GM12878 (cell line): ENCODE data around the gene NFATC1. TPM values are rescaled to one million over a fixed set of nuclear protein-coding genes. Genes with fewer than 3 reads are reported as not detected.

Experiments used
- ATAC-seq: fragments of 200-7000 bp; cut with Tn5 transposase; 3 replicates; pipeline ENCODE4 v1.9.1; 2020; ENCODE audit warnings: mild to moderate bottlenecking, moderate library complexity
- BruUV-seq: library from RNA; stranded (reverse); fragments of 400-500 nt; replicated peaks from 2 replicates; lab custom pipeline; 2021; lab: Mats Ljungman, UMichigan
- CTCF ChIA-PET: fragments of 300-600 bp; sonication (Branson Sonifier 250); formaldehyde crosslinking; extraction: SDS; loops from one replicate; lab custom pipeline; 2021; ENCODE audit warnings: inconsistent platforms; lab: Yijun Ruan, JAX
- POLR2A ChIA-PET: fragments of 350-600 bp; formaldehyde crosslinking; extraction: SDS; loops from one replicate; lab custom pipeline; 2021; ENCODE audit warnings: inconsistent platforms; lab: Charles Lee
- RAD21 ChIA-PET: fragments of 300-600 bp; sonication (Branson Sonifier 250); formaldehyde crosslinking; loops from one replicate; lab custom pipeline; 2023; ENCODE audit warnings: antibody characterized with exemption; ENCODE audit not compliant: unreplicated experiment; lab: Charles Lee
- SMC1A ChIA-PET: fragments of 300-600 bp; sonication (Branson Sonifier 250); formaldehyde crosslinking; loops from one replicate; lab custom pipeline; 2023; ENCODE audit not compliant: unreplicated experiment, uncharacterized antibody; lab: Charles Lee
- DNase-seq: peaks from one replicate; pipeline ENCODE4 v3.0.0-alpha.2; 2011; ENCODE audit warnings: low read depth, low spot score
- FAIRE-seq: peaks from 3 replicates; lab custom pipeline; 2011; peaks lifted over from hg19 to GRCh38; lab: Jason Lieb, UNC
- H2AFZ ChIP-seq: 2 replicates; pipeline ENCODE4 v1.6.0; 2011; ENCODE audit warnings: low read depth, low read length, control low read depth; ENCODE audit not compliant: control insufficient read depth
- H3K27ac ChIP-seq: 2 replicates; pipeline ENCODE4 v1.5.1; 2011; ENCODE audit warnings: control low read depth; ENCODE audit not compliant: control insufficient read depth, insufficient read depth
- H3K27me3 ChIP-seq, 2 experiments: replicated peaks in 1 of 2; 2 replicates each; pipeline versions ENCODE4 v1.6.0 to v1.6.1; 2011; ENCODE audit warnings: low read length in 1 of 2; ENCODE audit not compliant: control insufficient read depth in 2 of 2, insufficient read depth in 2 of 2
- H3K36me3 ChIP-seq, 2 experiments: 2 replicates each; pipeline ENCODE4 v1.5.1; 2011; ENCODE audit warnings: low read length in 1 of 2; ENCODE audit not compliant: control insufficient read depth in 2 of 2, insufficient read depth in 2 of 2
- H3K4me1 ChIP-seq: 2 replicates; pipeline ENCODE4 v1.6.1; 2011; ENCODE audit warnings: mild to moderate bottlenecking, low read length, moderate library complexity, mixed read lengths; ENCODE audit not compliant: control insufficient read depth, insufficient read depth
- H3K4me2 ChIP-seq: 2 replicates; pipeline ENCODE4 v1.6.0; 2011; ENCODE audit warnings: control low read depth; ENCODE audit not compliant: control insufficient read depth, insufficient read depth
- H3K4me3 ChIP-seq: fragments of 200-600 bp; sonication (generic); 2 replicates; pipeline ENCODE4 v1.5.1; 2016
- H3K79me2 ChIP-seq: 2 replicates; pipeline ENCODE4 v1.6.0; 2011; ENCODE audit warnings: low read length; ENCODE audit not compliant: control insufficient read depth, insufficient read depth
- H3K9ac ChIP-seq: 2 replicates; pipeline ENCODE4 v1.8.0; 2011; ENCODE audit warnings: low read length, control low read depth, mixed read lengths; ENCODE audit not compliant: control insufficient read depth, insufficient read depth
- H3K9me3 ChIP-seq: replicated peaks from 3 replicates; pipeline ENCODE4 v1.5.1; 2011; ENCODE audit warnings: mild to moderate bottlenecking, low read length; ENCODE audit not compliant: control insufficient read depth, insufficient read depth
- H4K20me1 ChIP-seq: 2 replicates; pipeline ENCODE4 v1.6.0; 2011; ENCODE audit not compliant: control insufficient read depth, insufficient read depth
- IKZF1 ChIP-seq: fragments of 450-650 bp; conservative IDR thresholded peaks from 2 replicates; pipeline ENCODE4 v1.6.1; 2017; ENCODE audit warnings: antibody characterized with exemption, mild to moderate bottlenecking
- NR2C2 ChIP-seq: IDR thresholded peaks from 2 replicates; pipeline ENCODE4 v1.6.1; 2011; ENCODE audit warnings: borderline replicate concordance, low read depth; ENCODE audit not compliant: control insufficient read depth, insufficient read length
- PAX5 ChIP-seq: IDR thresholded peaks from 2 replicates; pipeline ENCODE4 v1.6.1; 2011; ENCODE audit warnings: low read depth, low read length, borderline replicate concordance
- RAD51 ChIP-seq: fragments of 450-650 bp; IDR thresholded peaks from 2 replicates; pipeline ENCODE4 v1.6.1; 2016; ENCODE audit warnings: moderate library complexity, mild to moderate bottlenecking, inconsistent platforms
- SMAD1 ChIP-seq: fragments of 450-650 bp; IDR thresholded peaks from 2 replicates; pipeline ENCODE4 v1.6.1; 2018; ENCODE audit warnings: mild to moderate bottlenecking, low read depth; ENCODE audit not compliant: partially characterized antibody
- WGBS: methylation state at CpG from one replicate; pipeline ENCODE4 v1.1.6; 2016; ENCODE audit warnings: low lambda C conversion rate; ENCODE audit not compliant: insufficient replicate concordance, insufficient coverage; ENCODE audit errors: missing lambda C conversion rate; 5-methylcytosine and 5-hydroxymethylcytosine counted together
- in situ Hi-C: fragments of 300-500 bp; cut with MboI; formaldehyde crosslinking; loops from 9 replicates; pipeline ENCODE4 v1.14.3; 2018; ENCODE audit warnings: mixed read lengths
- intact Hi-C: fragments of 100-400 bp; cut with micrococcal nuclease; formaldehyde crosslinking; loops from one replicate; pipeline ENCODE4 v1.14.2; 2022; ENCODE audit not compliant: unreplicated experiment
- polyA plus RNA-seq, 11 experiments: library from polyadenylated mRNA; depleted of rRNA in 4 of 11; unstranded in 6 of 11; stranded (reverse) in 5 of 11; fragments of >200 nt; fragmentation: Nextera tagmentation in 4 of 11; fragmentation: Illumina TruSeq in 1 of 11; extraction: Ambion mirVana in 4 of 11; extraction: Trizol in 1 of 11; gene quantifications; 1 replicate in 1 of 11; 2 replicates in 10 of 11; pipeline versions ENCODE4 v1.2.1 to v1.2.3, GENCODE V29; 2011 to 2016; ENCODE audit warnings: inconsistent platforms in 2 of 11, missing spikeins in 2 of 11, low read depth in 1 of 11
- total RNA-seq, 4 experiments: library from RNA; depleted of rRNA in 3 of 4; stranded (reverse); fragments of >200 nt in 3 of 4; fragmentation: Illumina TruSeq in 1 of 4; extraction: Trizol in 1 of 4; gene quantifications; 2 replicates each; pipeline versions ENCODE4 v1.2.1 to v1.2.3, GENCODE V29; 2013 to 2021

NFATC1 gene
- total and polyA plus RNA-seq, 10 of the 15 experiments (the other 5 are each of a cell fraction or from before 2014, with no cell fraction given) = 0.84 to 20.8 (median 5.1) TPM

DNA sequence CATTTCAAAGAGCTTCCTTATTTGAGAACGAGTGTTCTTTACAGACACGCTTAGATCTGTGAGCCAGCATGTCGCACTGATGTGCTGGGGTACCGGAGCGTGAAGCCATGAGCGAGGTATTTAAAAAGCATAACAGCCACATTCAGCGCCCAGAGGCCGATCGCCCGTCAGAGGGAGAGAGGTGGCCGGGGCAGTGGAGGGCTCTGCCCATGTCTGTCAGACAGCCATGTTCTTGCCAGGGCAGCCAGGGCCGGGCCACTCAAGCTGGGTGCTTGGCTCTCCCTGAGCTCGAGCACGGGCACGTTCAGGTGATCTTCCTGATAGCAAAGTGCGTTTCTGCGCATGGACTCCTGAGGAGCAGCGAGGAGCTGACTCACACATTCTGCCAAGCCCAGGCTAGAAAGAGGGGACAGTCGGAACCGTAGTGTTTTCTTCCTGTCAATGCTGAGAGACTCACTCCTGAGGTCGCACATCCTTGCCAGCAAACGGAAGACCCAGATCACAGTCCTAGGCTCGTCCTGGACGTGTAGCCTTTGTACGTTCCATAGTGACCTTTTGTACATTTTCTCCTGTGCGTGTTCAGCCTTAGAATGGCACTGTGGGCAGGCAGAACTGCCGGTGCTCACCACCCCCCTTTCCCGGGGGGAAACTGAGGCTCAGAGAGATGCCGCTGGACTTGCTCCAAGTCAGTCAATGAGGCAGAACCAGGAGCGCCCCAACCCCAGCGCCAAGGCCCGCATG lies 100.7 kb downstream of the NFATC1 start:
- intact Hi-C loops (no loop called here), in situ Hi-C loops (no loop called here)
- H3K4me2 ChIP-seq = no peak overlapping the region; the same call in 1 of the 2 replicates
- FAIRE-seq = no peak
- H3K36me3 ChIP-seq = no peaks in the 10 kb centered on the region
- POLR2A ChIA-PET = interaction anchor here (1.3 kb wide), 1 partner anchor 99 kb away, joined by 3 read pairs; no protein-coding TSS in a partner anchor
- H2AFZ ChIP-seq = no peak overlapping the region
- no peaks in the 10 kb centered on the region for H3K27me3 ChIP-seq
- BruUV-seq = no TSS peak
- H3K4me3 ChIP-seq = no peak overlapping the region
- DNase-seq = no peak
- H3K9me3 ChIP-seq = peaks cover 12% of the 10 kb centered on the region
- CTCF ChIA-PET = interaction anchor here (1.7 kb wide), 1 partner anchor 27 kb away, joined by 7 read pairs; no protein-coding TSS in a partner anchor
- TF ChIP-seq RAD51 (no peak), PAX5 (peak; percentile 55; the same call in 1 of the 2 replicates)
- H3K79me2 ChIP-seq = no peaks in the 10 kb centered on the region
- WGBS = 75% methylated on average over 31 of the region's 32 CpGs
- no peak overlapping the region for H3K27ac ChIP-seq
- RAD21 ChIA-PET = no interaction called here
- H3K9ac ChIP-seq = no peak overlapping the region
- SMC1A ChIA-PET = no interaction called here
- peaks cover 13% of the 10 kb centered on the region for H3K4me1 ChIP-seq
- H4K20me1 ChIP-seq = no peaks in the 10 kb centered on the region
- ATAC-seq = no peak

DNA sequence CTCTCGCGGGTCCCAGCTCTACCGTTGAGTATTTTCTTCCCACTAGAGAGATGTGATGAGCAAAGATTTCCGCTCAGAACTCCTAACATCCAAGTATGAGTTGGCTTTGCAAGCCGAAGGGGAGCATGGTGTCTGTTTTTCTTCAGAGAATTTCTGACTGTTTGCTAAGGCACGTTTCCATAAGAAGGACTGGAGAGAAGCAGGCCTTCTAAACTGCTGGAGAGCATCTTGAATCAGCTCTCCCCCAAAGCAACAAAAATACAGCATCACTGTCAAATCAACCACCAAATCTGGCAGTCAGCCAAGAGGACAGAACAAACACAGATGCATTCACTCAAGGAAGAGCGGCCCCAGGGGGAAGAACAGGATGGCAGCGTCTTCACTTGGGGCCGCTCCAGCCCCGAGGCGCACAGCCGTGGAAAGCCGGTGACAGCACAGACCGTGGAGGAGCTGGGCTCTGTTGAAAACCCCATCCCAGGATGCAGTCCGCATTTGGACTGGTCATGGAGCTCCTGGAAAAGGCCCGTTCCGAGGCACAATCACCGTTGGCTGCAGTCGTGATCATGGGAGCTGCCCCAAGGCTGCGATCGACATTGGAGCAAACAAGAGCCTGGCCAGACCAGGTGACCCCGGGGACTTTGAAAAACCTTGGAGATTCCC lies 101.4 kb downstream of the NFATC1 start:
- H3K9me3 ChIP-seq = peaks cover 12% of the 10 kb centered on the region
- no peak overlapping the region for H3K27ac ChIP-seq
- RAD21 ChIA-PET = no interaction called here
- H3K36me3 ChIP-seq = no peaks in the 10 kb centered on the region
- intact Hi-C loops = no loop called here
- POLR2A ChIA-PET = interaction anchor here (1.3 kb wide), 1 partner anchor 99 kb away, joined by 3 read pairs; no protein-coding TSS in a partner anchor
- no peaks in the 10 kb centered on the region for H4K20me1 ChIP-seq
- no TSS peak for BruUV-seq
- no peak for FAIRE-seq
- 85% methylated on average over 21 of the region's 22 CpGs for WGBS
- peak; percentile 40 for TF ChIP-seq SMAD1
- peak; percentile 54; the same call in 1 of the 2 replicates for TF ChIP-seq IKZF1
- no peak for TF ChIP-seq NR2C2
- TF ChIP-seq, all 136 proteins: peak for 2
- Histone ChIP-seq H2AFZ (no peak overlapping the region), H3K4me1 (peaks cover 13% of the 10 kb centered on the region), H3K4me3 (no peak overlapping the region), H3K27me3 (no peaks in the 10 kb centered on the region), H3K9ac (no peak overlapping the region), H3K79me2 (no peaks in the 10 kb centered on the region), H3K4me2 (peak overlapping the region; percentile 41)
- DNase-seq (no peak), ATAC-seq (peak; percentile 63)
- ChIA-PET SMC1A (interaction anchor here (1.0 kb wide), 1 partner anchor 9 kb away, joined by 3 read pairs; no protein-coding TSS in a partner anchor), CTCF (interaction anchor here (1.2 to 1.7 kb wide), 2 partner anchors 26 to 31 kb away, joined by 4 to 7 read pairs; no protein-coding TSS in a partner anchor)
- in situ Hi-C loops = no loop called here
